Osteocyte (in vitro differentiated cells): ENCODE measurements around the gene NHS. TPM values are rescaled to one million over a fixed set of nuclear protein-coding genes. Genes with fewer than 3 reads are reported as not detected.

Experiments used
- DNase-seq: peaks from one replicate; pipeline ENCODE4 v3.0.0; 2021; ENCODE audit warnings: mixed read lengths; ENCODE audit not compliant: unreplicated experiment; ENCODE audit errors: extremely low spot score
- H3K27ac Mint-ChIP-seq: one replicate; pipeline ENCODE4 v1.8.0; 2021; ENCODE audit warnings: mild to moderate bottlenecking, mixed read lengths; ENCODE audit not compliant: unreplicated experiment
- H3K27me3 Mint-ChIP-seq: one replicate; pipeline ENCODE4 v1.8.0; 2021; ENCODE audit warnings: mixed read lengths; ENCODE audit not compliant: unreplicated experiment
- H3K36me3 Mint-ChIP-seq: one replicate; pipeline ENCODE4 v1.8.0; 2021; ENCODE audit warnings: mixed read lengths; ENCODE audit not compliant: unreplicated experiment
- H3K4me1 Mint-ChIP-seq: one replicate; pipeline ENCODE4 v1.8.0; 2021; ENCODE audit warnings: mixed read lengths; ENCODE audit not compliant: unreplicated experiment
- H3K4me3 Mint-ChIP-seq: one replicate; pipeline ENCODE4 v1.8.0; 2021; ENCODE audit warnings: mild to moderate bottlenecking, moderate library complexity, mixed read lengths; ENCODE audit not compliant: unreplicated experiment
- H3K9me3 Mint-ChIP-seq: one replicate; pipeline ENCODE4 v1.8.0; 2021; ENCODE audit warnings: mixed read lengths; ENCODE audit not compliant: unreplicated experiment
- CTCF ChIP-seq: fragments of 200-600 bp; sonication (generic); IDR thresholded peaks from 2 replicates; pipeline ENCODE4 v1.5.0; 2021; ENCODE audit warnings: antibody characterized with exemption, mild to moderate bottlenecking, moderate library complexity
- total RNA-seq: library from RNA; stranded (reverse); gene quantifications from 2 replicates; pipeline ENCODE4 v1.2.1, GENCODE V29; 2021

Gene NHS
- total RNA-seq, 1 donor from 2014 or later = 4.3 TPM

GRCh38 chrX:17606231-17606630 lies 231.2 kb downstream of the NHS start:
- DNase-seq = no peak
- H3K27me3 Mint-ChIP-seq = no peaks in the 10 kb centered on the region
- no peak overlapping the region for H3K4me3 Mint-ChIP-seq
- no peak overlapping the region for H3K27ac Mint-ChIP-seq
- H3K9me3 Mint-ChIP-seq = no peaks in the 10 kb centered on the region
- H3K36me3 Mint-ChIP-seq = no peaks in the 10 kb centered on the region
- no peak for TF ChIP-seq CTCF
- H3K4me1 Mint-ChIP-seq = peaks cover 6% of the 10 kb centered on the region

GRCh38 chrX:17608888-17609287 lies 233.9 kb downstream of the NHS start:
- peaks cover 5% of the 10 kb centered on the region for H3K4me1 Mint-ChIP-seq
- H3K27me3 Mint-ChIP-seq = peaks cover 2% of the 10 kb centered on the region

GRCh38 chrX:17610788-17611187 lies 235.8 kb downstream of the NHS start:
- TF ChIP-seq CTCF = no peak
- no peaks in the 10 kb centered on the region for H3K36me3 Mint-ChIP-seq
- H3K9me3 Mint-ChIP-seq = no peaks in the 10 kb centered on the region
- DNase-seq = no peak
- H3K4me1 Mint-ChIP-seq = peaks cover 8% of the 10 kb centered on the region
- no peak overlapping the region for H3K27ac Mint-ChIP-seq
- H3K4me3 Mint-ChIP-seq = no peak overlapping the region
- H3K27me3 Mint-ChIP-seq = peaks cover 2% of the 10 kb centered on the region

More at GRCh38 chrX:17608888-17609287, 233.9 kb downstream of the NHS start:
- Mint-ChIP-seq H3K9me3 (no peaks in the 10 kb centered on the region), H3K27ac (no peak overlapping the region), H3K36me3 (no peaks in the 10 kb centered on the region), H3K4me3 (no peak overlapping the region)
- TF ChIP-seq CTCF = no peak
- no peak for DNase-seq

- Mint-ChIP-seq H3K27me3 (peaks cover 2% of the 10 kb centered on the region), H3K36me3 (no peaks in the 10 kb centered on the region), H3K4me1 (peaks cover 8% of the 10 kb centered on the region), H3K4me3 (no peak overlapping the region), H3K9me3 (peaks cover 4% of the 10 kb centered on the region), H3K27ac (no peak overlapping the region)
- TF ChIP-seq CTCF = no peak
- DNase-seq = no peak
Observed at GRCh38 chrX:17613979-17614588, 239.1 kb downstream of the NHS start.

- Mint-ChIP-seq H3K4me1 (peaks cover 8% of the 10 kb centered on the region), H3K27me3 (peaks cover 2% of the 10 kb centered on the region), H3K9me3 (peaks cover 4% of the 10 kb centered on the region), H3K27ac (no peak overlapping the region), H3K4me3 (no peak overlapping the region), H3K36me3 (no peaks in the 10 kb centered on the region)
- DNase-seq = no peak
- no peak for TF ChIP-seq CTCF
Observed at GRCh38 chrX:17616936-17617335, 241.9 kb downstream of the NHS start.
